ENCODE data around the gene CACNA1B.
"Not testable (repeated sequence)": the region's sequence is repeated elsewhere in the genome, so short reads cannot be mapped to it uniquely, and the experiment has no call there.

The CACNA1B gene

GRCh38 chr9:137866226-137867141 is 11.1 kb upstream of the CACNA1B start:
- DNase-seq (ENCODE audit: low spot score) = no peak

GRCh38 chr9:137870432-137870831 is 7.2 kb upstream of the CACNA1B start:
- no peak for DNase-seq (ENCODE audit: low spot score)

DNA sequence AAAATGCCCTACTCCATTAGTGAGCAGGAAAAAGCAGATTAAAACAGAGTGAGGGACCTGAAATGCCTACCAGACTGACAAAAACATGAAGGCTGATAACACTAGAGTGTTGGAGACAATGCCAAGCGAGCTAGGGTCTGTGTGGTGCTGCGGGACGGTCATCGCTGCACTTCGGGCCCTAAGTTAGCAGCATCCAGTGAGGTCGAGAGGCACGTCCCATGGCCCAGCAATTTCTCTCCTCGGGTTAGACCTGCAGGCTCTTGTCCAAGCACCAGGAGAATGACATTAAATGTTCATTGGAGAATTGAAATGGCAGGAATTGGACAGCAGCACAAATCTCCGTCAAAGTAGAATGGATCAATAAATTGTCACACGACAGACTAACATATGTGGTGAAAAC is 5.3 kb upstream of the CACNA1B start:
- no peak for DNase-seq (ENCODE audit: low spot score)

DNA sequence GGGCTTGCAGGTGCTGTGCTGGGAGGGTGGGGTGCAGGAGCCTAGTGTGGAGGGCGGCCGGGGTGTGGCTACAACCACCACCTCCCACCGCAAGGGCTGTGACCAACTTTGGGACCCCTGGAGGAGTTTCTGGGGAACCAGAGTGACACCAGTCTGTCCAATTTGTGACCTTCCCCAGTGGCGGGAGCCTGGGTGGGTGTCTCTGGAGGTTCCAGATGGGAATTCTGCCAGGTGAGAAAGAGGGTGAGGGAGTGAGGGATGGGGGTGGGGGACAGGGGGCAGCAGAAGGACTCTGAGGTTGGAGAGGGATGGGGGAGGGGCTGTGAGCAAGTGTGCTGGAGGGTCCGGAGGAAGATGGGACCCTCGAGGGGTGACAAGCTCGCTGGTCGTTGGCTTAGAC is 4.2 kb upstream of the CACNA1B start:
- no peak for DNase-seq (ENCODE audit: low spot score)

- DNase-seq (ENCODE audit: low spot score) = no peak
These were observed 3.7 kb upstream of the CACNA1B start for GRCh38 chr9:137873858-137874362.

DNA sequence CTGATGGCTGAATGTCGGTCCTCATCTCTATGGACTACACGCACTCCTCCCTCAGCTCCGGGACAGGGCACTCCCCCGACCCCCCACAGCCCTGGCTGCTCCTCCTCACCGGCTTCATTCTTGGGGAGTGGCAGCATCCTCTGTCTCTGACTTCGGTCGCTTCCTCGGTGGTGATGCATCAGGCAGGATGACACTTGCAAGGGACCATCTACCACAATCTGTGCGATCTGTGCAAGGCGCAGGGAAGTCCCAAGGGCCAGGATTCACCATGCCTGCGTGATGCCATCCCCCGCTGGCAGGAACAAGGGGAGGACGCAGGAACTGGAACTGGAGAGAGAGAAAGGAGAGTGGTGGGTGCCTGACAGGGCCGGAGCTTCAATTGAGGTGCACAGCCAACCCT is 2.2 kb upstream of the CACNA1B start:
- no peak for DNase-seq (ENCODE audit: low spot score)

DNA sequence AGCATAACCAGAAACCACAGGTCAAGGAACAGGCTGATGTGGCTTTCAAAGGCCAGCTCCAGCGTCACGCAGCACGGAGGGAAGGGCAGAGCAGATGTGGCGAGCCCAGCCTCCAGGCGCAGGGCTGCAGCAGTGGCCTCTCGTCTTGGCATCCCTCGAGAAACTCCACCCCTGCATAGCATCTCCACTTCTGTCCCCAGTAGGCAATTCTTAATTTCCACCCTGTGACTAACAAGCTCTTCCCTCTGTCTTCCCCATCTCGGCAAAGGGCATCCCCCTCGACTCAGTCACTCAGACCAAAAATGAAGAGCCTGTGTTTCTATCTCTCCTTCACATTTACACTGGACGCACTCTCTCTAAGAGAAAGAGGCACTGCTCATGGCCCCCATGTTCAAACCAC is 1.7 kb upstream of the CACNA1B start:
- no peak for DNase-seq (ENCODE audit: low spot score)

DNA sequence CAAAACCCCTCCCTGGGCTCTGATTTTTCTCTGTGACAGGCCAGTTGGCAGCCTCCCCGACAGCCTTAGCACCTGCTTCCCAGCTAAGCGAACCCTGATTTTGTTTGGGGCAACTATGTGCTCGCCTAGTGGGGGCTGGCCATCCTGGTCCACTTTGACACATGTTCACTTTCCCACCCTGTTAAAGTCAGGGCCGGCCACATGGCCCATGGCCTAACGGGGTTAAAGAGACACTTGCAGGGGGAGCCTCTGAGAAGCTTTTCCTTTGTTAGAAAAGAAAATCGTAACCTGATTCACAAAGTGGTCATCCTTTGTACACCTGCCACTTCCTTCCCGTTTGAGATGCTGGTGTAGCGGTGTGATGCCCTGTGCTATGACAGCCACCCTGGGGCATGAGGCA is 1.3 kb upstream of the CACNA1B start:
- no peak for DNase-seq (ENCODE audit: low spot score)

- DNase-seq (ENCODE audit: low spot score) = no peak
These were observed 698 bp upstream of the CACNA1B start for GRCh38 chr9:137876781-137877386.

GRCh38 chr9:137878146-137878941 is 762 bp downstream of the CACNA1B start:
- DNase-seq (ENCODE audit: low spot score) = no peak

- no peak for DNase-seq (ENCODE audit: low spot score)
These were observed 1.5 kb downstream of the CACNA1B start for GRCh38 chr9:137879052-137879451.

DNA sequence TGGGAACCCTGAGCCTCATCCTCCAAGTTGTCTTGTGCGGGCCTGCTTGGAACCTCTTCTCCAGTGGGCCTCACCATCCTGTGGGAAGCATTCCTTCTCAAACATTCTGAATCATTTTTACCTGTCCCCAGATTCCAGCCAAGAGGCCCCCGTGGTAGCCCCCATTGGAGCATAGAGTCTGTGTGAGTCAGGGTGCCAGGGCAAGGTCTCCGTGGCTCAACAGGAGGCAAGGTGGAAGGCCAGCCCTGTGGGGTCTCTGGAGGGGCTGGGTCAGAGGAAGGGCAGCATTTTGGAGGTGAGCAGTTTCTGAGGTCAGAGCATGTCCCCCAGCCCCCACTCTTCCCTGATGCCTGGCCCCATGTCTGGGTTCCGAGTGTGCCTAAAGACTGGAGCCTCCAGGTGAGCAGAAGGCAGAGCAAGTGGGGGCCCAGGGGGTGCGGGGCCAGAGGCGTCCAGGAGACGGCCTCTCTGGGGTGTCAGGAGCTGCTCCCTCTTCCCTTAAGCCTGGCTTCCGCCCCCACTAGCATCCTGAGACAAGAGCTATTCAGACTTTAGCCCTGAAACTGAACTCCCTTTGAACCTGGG is 2.1 kb downstream of the CACNA1B start:
- no peak for DNase-seq (ENCODE audit: low spot score)

DNA sequence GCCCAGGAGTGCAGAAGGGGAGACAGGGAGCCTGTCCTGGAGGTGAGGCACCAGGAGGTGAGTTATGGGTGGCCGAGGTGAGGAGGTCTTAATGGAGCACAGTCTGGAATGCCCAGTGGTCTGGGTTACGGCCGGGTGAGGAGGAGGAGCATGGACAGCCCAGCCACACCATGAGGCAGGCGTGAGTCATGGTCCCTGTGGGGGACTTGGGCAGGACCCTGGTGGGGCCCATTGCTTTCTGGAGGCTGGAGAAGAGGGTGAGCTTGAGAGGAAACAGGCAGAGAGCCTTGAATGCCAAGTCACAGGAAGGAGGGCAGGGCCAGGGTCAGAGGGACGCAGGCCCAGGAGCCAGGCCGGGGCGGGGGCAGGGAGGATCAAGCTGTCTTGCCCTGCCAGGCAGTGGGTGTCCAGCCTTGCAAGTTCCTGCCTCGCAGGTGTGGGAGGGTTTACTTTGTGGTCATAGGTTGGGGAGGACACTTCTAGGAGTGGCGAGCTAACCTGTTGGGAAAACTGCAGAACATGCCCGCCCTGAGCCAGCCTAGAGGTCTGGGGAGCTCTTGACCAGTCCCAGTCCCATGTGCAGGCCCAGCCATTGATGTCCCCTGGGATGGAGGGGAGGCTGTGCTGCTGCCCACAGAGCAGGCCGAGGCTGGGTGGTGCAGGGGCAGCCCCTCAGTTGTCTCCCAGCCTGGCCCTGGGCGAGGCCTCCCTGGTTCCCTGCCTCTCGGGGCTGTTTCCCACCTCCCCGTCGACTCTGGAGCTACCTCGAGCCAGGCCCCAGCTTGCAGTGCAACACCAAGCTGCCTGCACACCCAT is 2.8 kb downstream of the CACNA1B start:
- DNase-seq (ENCODE audit: low spot score) = no peak

DNA sequence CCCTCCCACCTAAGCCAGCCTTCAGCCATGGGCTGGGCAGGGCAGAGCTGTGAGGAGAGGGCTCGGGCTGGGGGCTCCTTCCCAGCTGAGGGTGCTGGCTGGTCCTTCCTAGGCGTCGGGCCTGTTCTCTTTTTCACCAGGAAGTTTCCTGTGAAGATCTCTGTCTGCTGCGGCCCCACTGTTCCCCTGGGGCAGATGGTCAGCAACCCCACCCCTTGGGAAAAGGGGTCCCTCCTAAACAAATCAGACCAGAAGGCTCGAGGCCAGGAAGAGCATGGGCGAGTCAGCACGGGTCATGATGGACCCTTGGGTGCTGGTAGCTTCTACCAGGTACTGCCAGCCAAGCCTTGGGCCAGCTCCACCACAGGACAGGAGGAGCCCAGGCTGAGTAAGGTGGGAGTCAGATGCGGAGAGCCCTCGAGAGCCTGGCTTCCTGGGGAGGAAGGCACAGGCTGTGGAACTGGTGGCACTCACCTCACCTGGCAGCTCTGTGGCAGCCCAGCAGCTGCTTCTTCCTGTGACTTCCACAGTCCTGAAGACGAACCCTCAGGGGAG is 3.5 kb downstream of the CACNA1B start:
- DNase-seq (ENCODE audit: low spot score) = no peak

DNA sequence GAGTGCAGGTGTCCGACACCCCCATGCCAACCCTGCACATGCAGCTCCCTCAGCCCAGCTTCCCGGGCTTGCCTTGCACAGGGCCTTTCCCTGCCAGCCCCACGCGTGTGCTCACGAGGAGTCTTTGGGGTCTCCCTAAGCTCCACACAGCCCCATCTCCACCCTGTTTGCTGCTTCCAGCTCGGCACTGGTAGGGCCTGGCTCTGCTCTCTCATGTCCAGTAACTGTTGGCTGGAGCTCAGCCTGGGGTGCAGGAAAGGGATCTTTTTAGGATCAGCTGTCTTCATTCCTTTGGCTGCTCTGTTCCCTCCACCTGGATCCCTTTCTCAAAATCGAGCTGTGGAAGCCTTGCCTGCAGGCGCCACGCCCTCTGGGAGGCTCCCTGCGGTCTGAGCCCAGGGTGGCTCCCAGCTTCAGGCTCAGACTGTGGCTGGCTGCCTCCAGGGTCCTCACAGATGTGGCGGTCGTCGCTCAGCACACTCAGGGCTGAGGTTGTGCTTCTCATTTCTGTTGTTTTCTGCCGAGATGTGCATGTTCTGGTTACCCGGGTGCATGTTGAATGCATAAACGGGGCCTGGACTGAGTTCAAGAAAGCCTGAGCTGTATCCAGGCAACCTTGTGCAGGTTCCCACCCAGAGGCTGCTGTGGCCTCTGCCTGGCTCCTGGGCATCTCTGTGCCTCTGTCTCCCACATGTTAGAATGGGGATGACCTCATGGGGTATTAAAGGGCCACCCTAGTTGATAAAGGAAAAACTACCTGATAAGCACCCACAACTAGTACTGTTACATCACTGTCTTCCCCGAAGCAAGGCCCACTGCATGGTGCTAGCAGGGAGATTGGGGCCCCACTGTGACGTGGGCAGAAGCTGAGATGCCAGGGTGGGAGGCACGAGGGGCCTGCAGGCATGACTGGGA is 4.3 kb downstream of the CACNA1B start:
- DNase-seq (ENCODE audit: low spot score) = no peak

- no peak for DNase-seq (ENCODE audit: low spot score)
These were observed 4.9 kb downstream of the CACNA1B start for GRCh38 chr9:137882506-137882821.

GRCh38 chr9:137883977-137884376 is 6.4 kb downstream of the CACNA1B start:
- DNase-seq (ENCODE audit: low spot score) = not testable (repeated sequence)

GRCh38 chr9:137884547-137884946 is 7.0 kb downstream of the CACNA1B start:
- not testable (repeated sequence) for DNase-seq (ENCODE audit: low spot score)

GRCh38 chr9:137885121-137885520 is 7.5 kb downstream of the CACNA1B start:
- DNase-seq (ENCODE audit: low spot score) = not testable (repeated sequence)

DNA sequence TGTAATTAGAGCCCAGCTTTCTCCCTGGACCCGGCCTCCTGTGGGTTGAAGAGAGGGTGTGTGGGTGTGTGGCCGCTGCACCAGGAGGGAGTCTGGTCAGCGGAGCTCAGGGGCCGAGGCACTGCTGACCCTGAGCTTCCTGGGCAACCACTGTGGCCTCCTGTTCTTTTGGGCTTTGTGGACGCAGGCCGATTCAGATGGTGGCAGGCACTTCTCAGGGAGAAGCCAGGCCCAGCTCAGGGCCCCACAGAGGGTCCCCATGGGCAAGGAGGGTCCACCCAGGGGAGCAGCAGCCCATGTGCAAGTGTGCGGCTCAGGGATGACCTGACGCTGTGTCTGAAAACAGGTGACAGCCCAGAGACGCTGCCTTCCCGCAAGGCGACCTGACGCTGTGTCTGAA is 11.0 kb downstream of the CACNA1B start:
- DNase-seq (ENCODE audit: low spot score) = not testable (repeated sequence)
